NB4 (cell line): ENCODE data around the gene COL23A1.

Experiments used
- DNase-seq: peaks from one replicate; pipeline ENCODE4 v3.0.0; 2010; ENCODE audit warnings: low read depth
- H3K4me3 ChIP-seq: one replicate; pipeline ENCODE4 v1.5.1; 2011; ENCODE audit warnings: mild to moderate bottlenecking, low read depth, low read length, moderate library complexity
- MYC ChIP-seq: IDR thresholded peaks from 2 replicates; pipeline ENCODE4 v1.6.1; 2011; ENCODE audit warnings: low read depth, low read length
- POLR2A ChIP-seq: IDR thresholded peaks from 2 replicates; pipeline ENCODE4 v1.6.1; 2011; ENCODE audit warnings: mild to moderate bottlenecking; ENCODE audit not compliant: insufficient read length; ENCODE audit errors: extremely low read depth
- TF ChIP-seq, protein P1 (sequence below): IDR thresholded peaks from 2 replicates; pipeline ENCODE4 v1.6.1; 2011; ENCODE audit warnings: low read depth, low read length
- TF ChIP-seq, protein P2 (sequence below): IDR thresholded peaks from one replicate; pipeline ENCODE4 v1.5.1; 2012; ENCODE audit warnings: low read depth, low read length

COL23A1 gene

DNA sequence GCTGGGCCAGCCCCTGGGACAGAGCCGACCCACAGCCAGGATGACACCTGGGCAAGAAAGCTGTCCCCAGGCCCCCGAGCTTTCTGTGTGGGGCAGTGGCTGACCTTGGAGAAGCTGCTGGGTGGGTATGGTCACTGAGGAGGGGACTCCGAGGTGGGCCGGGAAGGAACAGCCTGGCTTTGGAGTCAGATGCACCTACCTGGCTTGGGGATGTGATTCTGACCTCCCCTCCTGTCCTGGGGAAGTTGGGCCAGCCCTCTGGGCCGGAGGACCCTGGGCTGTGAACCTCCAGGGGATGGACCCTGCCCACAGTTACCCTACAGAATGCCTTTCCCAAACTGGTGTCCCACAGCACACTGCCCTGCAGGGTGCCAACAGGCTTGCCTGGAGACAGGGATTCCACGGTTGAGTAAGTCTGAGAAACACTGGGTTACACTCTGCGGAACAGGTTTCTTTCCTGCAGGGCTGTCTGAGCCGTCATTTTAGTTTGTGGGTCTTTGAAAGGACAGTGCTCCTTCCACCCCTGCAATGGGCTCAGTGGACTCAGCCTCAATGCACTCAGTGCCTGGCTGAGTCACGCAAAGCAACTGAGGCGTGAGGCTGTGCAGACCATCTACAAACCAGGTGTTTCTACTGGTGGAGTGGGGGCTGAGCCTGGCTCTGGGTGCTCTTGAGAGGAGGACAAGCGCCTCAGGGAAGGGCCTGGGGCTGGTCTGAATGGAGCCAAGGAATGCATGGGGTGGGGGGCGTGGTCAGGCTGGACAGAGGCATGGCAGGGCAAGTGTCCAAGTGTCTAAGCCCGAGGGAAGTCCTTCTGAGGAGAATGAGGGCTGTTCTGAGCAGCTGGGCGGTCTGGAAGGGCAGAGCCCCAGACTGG, 316.3 kb downstream of the COL23A1 start:
- no peak overlapping the region for H3K4me3 ChIP-seq
- DNase-seq = no peak
- TF ChIP-seq, protein P1, sequence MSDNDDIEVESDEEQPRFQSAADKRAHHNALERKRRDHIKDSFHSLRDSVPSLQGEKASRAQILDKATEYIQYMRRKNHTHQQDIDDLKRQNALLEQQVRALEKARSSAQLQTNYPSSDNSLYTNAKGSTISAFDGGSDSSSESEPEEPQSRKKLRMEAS = no peak
- TF ChIP-seq, protein P2, sequence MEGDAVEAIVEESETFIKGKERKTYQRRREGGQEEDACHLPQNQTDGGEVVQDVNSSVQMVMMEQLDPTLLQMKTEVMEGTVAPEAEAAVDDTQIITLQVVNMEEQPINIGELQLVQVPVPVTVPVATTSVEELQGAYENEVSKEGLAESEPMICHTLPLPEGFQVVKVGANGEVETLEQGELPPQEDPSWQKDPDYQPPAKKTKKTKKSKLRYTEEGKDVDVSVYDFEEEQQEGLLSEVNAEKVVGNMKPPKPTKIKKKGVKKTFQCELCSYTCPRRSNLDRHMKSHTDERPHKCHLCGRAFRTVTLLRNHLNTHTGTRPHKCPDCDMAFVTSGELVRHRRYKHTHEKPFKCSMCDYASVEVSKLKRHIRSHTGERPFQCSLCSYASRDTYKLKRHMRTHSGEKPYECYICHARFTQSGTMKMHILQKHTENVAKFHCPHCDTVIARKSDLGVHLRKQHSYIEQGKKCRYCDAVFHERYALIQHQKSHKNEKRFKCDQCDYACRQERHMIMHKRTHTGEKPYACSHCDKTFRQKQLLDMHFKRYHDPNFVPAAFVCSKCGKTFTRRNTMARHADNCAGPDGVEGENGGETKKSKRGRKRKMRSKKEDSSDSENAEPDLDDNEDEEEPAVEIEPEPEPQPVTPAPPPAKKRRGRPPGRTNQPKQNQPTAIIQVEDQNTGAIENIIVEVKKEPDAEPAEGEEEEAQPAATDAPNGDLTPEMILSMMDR = no peak
- TF ChIP-seq MYC = no peak
- TF ChIP-seq POLR2A = no peak

DNA sequence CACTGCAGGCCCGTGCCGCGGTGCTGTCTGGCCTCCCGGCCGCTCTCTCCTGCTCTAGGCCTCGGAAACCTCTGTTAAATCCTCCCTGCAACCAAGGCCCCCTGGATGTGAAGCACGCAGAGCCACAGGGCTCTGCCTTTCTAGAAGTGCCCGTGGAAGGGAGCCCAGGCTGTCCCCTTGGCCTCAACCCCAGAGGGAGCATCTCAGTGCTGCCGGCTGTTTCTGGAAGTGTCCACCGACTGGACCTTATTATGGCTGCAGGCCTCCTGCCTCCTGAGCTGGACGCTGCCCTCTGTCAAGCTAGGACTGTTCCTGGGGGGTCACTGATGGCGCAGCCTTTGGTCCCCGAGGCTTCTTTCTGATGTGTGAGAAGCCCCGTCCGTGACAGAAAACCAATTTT, 317.2 kb downstream of the COL23A1 start:
- TF ChIP-seq, protein P2 = no peak
- no peak for TF ChIP-seq MYC
- TF ChIP-seq, protein P1 = no peak
- no peak for TF ChIP-seq POLR2A
- H3K4me3 ChIP-seq = no peak overlapping the region
- no peak for DNase-seq

DNA sequence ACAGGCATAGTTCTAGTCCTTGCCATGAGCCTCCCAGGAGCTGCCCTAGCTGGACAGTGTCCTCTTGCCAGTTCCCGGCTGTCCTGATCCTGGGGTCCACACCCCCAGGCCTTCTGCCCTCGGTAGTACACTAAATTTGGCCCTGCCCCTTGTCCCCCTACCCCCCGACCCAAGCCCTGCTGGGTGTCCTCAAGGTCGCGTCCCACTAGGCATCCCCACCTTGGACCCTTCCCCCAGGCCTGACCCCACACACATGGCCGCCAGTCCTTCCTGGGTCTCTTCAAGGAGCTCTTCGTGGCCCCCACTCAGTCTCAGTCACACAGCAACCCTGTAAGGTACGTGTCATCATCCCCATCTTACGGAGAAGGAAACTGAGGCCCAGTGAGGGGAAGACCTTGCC, 317.6 kb downstream of the COL23A1 start:
- DNase-seq = no peak
- TF ChIP-seq, protein P2 = no peak
- TF ChIP-seq POLR2A (no peak), MYC (no peak)
- TF ChIP-seq, protein P1 = no peak
- H3K4me3 ChIP-seq = no peak overlapping the region

DNA sequence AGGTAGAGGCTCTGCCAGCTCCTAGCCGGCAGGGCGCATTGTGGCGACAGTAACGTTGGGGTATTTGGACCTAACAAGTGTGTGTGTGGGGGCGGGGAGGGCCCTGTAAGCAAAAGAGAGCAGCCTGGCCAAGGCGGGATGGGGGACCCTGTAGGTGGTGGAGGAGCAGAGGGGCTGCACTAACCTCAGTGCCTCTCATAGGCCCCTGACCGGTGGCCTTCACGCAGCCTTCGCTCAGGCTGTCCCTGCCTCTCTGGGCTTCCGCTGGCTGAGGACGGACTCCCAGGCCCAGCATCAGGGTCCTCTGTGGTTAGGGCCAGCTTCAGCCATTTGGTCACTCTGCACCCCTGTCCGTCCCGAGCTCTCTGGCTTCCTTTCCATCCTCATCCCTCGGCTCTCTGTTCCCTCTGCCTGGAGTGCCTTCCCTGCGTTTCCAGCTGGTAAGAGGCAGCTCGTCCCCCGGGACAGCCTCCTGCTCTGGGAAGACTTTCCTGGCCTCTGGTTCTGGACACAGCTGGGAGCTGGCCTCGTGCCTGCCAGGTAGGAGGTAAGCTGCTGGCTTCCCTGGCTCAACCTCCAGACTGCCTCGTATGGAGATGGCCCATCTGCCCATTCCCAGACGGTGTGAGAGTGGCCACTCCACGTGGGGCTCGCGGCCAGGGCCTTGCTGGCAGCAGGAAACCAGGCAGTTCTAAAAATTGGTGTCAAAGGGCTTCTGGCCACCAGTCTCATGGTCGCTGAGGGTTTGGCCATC, 318.3 kb downstream of the COL23A1 start:
- no peak for DNase-seq
- H3K4me3 ChIP-seq = no peak overlapping the region
- TF ChIP-seq, protein P1 = no peak
- TF ChIP-seq POLR2A (no peak), MYC (no peak)
- TF ChIP-seq, protein P2 = no peak

DNA sequence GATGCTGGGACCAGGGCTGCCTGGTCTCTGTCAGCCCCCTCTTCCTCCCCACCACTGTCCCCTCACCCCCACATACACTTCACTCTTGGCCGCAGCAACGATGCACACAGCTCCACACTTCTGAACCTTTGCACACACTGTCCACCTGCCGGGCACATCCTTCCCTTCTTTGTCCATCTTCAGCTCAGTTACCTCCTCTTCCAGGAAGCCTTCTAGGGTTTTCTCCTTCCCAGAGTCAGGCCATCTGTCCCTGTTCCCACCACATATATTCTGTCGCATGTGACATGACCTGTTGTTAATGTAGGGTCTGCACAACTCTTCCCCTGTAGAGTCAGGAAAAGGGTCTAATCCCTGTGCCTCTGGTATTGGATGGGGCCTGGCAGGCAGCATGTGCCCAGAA, 319.0 kb downstream of the COL23A1 start:
- no peak for DNase-seq
- H3K4me3 ChIP-seq = no peak overlapping the region
- TF ChIP-seq, protein P1 = no peak
- TF ChIP-seq MYC = no peak
- TF ChIP-seq POLR2A = no peak
- TF ChIP-seq, protein P2 = no peak
